GM19397 (cell line): Measurements from ENCODE around the gene DDC.
"Not testable (repeated sequence)": the region's sequence is repeated elsewhere in the genome, so short reads cannot be mapped to it uniquely, and the experiment has no call there.

Experiments used
- ATAC-seq: cut with Tn5 transposase; IDR thresholded peaks from one replicate; pipeline ENCODE4 v1.9.1; 2021; ENCODE audit warnings: mild to moderate bottlenecking, moderate library complexity; ENCODE audit not compliant: unreplicated experiment

The DDC gene

GRCh38 chr7:50556247-50556991, 8.8 kb downstream of the DDC start:
- ATAC-seq = no peak

- ATAC-seq = no peak
These were observed 9.5 kb downstream of the DDC start for GRCh38 chr7:50555594-50556140.

- no peak for ATAC-seq
These were observed 10.5 kb downstream of the DDC start for GRCh38 chr7:50554431-50555322.

- ATAC-seq = no peak
These were observed 11.2 kb downstream of the DDC start for GRCh38 chr7:50553973-50554372.

- no peak for ATAC-seq
These were observed 12.3 kb downstream of the DDC start for GRCh38 chr7:50552921-50553320.

- ATAC-seq = no peak
These were observed 13.1 kb downstream of the DDC start for GRCh38 chr7:50552139-50552538.

GRCh38 chr7:50545613-50546012, 19.6 kb downstream of the DDC start:
- not testable (repeated sequence) for ATAC-seq

GRCh38 chr7:50544992-50545391, 20.2 kb downstream of the DDC start:
- ATAC-seq = no peak

- no peak for ATAC-seq
These were observed 21.3 kb downstream of the DDC start for GRCh38 chr7:50543776-50544442.

- ATAC-seq = no peak
These were observed 23.1 kb downstream of the DDC start for GRCh38 chr7:50542132-50542531.

GRCh38 chr7:50540785-50541579, 24.2 kb downstream of the DDC start:
- no peak for ATAC-seq

- ATAC-seq = no peak
These were observed 25.5 kb downstream of the DDC start for GRCh38 chr7:50539725-50540124.

- ATAC-seq = no peak
These were observed 26.7 kb downstream of the DDC start for GRCh38 chr7:50538478-50538877.

GRCh38 chr7:50537417-50537816, 27.8 kb downstream of the DDC start:
- ATAC-seq = no peak

GRCh38 chr7:50535291-50535711, 29.9 kb downstream of the DDC start:
- not testable (repeated sequence) for ATAC-seq

GRCh38 chr7:50534690-50535290, 30.4 kb downstream of the DDC start:
- ATAC-seq = no peak

GRCh38 chr7:50533866-50534265, 31.3 kb downstream of the DDC start:
- ATAC-seq = no peak

GRCh38 chr7:50531928-50532327, 33.3 kb downstream of the DDC start:
- ATAC-seq = no peak

- no peak for ATAC-seq
These were observed 33.7 kb downstream of the DDC start for GRCh38 chr7:50531401-50531911.

- no peak for ATAC-seq
These were observed 34.4 kb downstream of the DDC start for GRCh38 chr7:50530766-50531165.
